ENCODE measurements around the gene DTX1.

DNA sequence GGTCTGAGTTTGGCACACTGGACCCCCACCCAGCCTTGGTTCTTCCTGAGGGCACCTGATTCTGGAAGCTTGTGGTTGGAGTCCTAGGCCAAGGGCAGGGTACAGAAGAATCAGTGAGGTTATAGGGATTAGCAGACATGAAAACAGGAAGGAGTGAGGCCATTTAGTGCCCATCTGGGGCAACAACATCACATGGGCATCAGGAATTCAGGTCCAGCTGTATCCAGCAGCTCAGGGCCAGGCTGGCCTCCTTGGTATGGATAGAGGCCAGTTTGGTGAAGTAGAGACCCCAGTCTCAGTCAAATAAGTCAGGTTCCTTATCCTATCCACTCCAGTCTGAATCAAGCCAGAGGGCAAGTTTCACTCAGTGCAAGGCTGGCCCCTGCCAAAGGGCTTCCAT is 42.8 kb downstream of the DTX1 start:
- TF ChIP-seq, protein P1, sequence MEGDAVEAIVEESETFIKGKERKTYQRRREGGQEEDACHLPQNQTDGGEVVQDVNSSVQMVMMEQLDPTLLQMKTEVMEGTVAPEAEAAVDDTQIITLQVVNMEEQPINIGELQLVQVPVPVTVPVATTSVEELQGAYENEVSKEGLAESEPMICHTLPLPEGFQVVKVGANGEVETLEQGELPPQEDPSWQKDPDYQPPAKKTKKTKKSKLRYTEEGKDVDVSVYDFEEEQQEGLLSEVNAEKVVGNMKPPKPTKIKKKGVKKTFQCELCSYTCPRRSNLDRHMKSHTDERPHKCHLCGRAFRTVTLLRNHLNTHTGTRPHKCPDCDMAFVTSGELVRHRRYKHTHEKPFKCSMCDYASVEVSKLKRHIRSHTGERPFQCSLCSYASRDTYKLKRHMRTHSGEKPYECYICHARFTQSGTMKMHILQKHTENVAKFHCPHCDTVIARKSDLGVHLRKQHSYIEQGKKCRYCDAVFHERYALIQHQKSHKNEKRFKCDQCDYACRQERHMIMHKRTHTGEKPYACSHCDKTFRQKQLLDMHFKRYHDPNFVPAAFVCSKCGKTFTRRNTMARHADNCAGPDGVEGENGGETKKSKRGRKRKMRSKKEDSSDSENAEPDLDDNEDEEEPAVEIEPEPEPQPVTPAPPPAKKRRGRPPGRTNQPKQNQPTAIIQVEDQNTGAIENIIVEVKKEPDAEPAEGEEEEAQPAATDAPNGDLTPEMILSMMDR (IDR thresholded peaks at IDR 0.05) = no peak
- TF ChIP-seq SIN3A (IDR thresholded peaks at IDR 0.05; ENCODE audit: borderline replicate concordance, insufficient read depth, low read depth, low read length) (no peak), POLR2AphosphoS5 (IDR thresholded peaks at IDR 0.05; ENCODE audit: low read depth, low read length) (no peak), REST (IDR thresholded peaks at IDR 0.05; ENCODE audit: insufficient read depth in 1 of 2, low read depth in 2 of 2, low read length in 1 of 2) (no peak)
